H9 (cell line): ENCODE measurements around the gene BCAS1. TPM values are rescaled to one million over a fixed set of nuclear protein-coding genes. Genes with fewer than 3 reads are reported as not detected.
A peak's percentile ranks its signal among the peaks of the same experiment; 100 is the strongest.

ENCODE experiments used
- DNase-seq: peaks from one replicate; pipeline ENCODE4 v3.0.0-alpha.2; 2017
- H2AFZ ChIP-seq: one replicate; pipeline ENCODE4 v1.6.1; 2013; ENCODE audit warnings: mild to moderate bottlenecking, low read length, control low read depth, moderate library complexity
- H2AK5ac ChIP-seq: 2 replicates; pipeline ENCODE4 v1.6.1; 2013; ENCODE audit warnings: low read length, control low read depth, mixed read lengths; ENCODE audit not compliant: insufficient read length
- H2BK120ac ChIP-seq: one replicate; pipeline ENCODE4 v1.6.1; 2013; ENCODE audit warnings: low read depth, mild to moderate bottlenecking, low read length, control low read depth, inconsistent platforms; ENCODE audit not compliant: poor library complexity, severe bottlenecking
- H2BK12ac ChIP-seq: 2 replicates; pipeline ENCODE4 v1.6.1; 2013; ENCODE audit warnings: low read length, control low read depth, mixed read lengths, low read depth; ENCODE audit not compliant: insufficient read length
- H2BK15ac ChIP-seq: 2 replicates; pipeline ENCODE4 v1.6.1; 2013; ENCODE audit warnings: low read depth, low read length, control low read depth
- H2BK20ac ChIP-seq: one replicate; pipeline ENCODE4 v1.6.1; 2013; ENCODE audit warnings: low read depth, mild to moderate bottlenecking, low read length, control low read depth, inconsistent platforms; ENCODE audit not compliant: poor library complexity, severe bottlenecking
- H2BK5ac ChIP-seq: 2 replicates; pipeline ENCODE4 v1.6.1; 2013; ENCODE audit warnings: low read length, control low read depth, mixed read lengths; ENCODE audit not compliant: insufficient read length
- H3K14ac ChIP-seq: 2 replicates; pipeline ENCODE4 v1.6.1; 2013; ENCODE audit warnings: low read length, control low read depth; ENCODE audit not compliant: insufficient read depth
- H3K18ac ChIP-seq: 2 replicates; pipeline ENCODE4 v1.6.1; 2013; ENCODE audit warnings: low read depth, mild to moderate bottlenecking, mixed read lengths, low read length, control low read depth; ENCODE audit not compliant: insufficient read length
- H3K23ac ChIP-seq: 2 replicates; pipeline ENCODE4 v1.6.1; 2013; ENCODE audit warnings: low read length, control low read depth, mixed read lengths, low read depth; ENCODE audit not compliant: insufficient read length
- H3K23me2 ChIP-seq: 2 replicates; pipeline ENCODE4 v1.6.1; 2013; ENCODE audit warnings: low read depth, mild to moderate bottlenecking, mixed read lengths, low read length, control low read depth; ENCODE audit not compliant: insufficient read length, poor library complexity, severe bottlenecking
- H3K27ac ChIP-seq: 2 replicates; pipeline ENCODE4 v1.5.1; 2013; ENCODE audit warnings: low read length, control low read depth, mixed read lengths, low read depth; ENCODE audit not compliant: insufficient read length
- H3K27me3 ChIP-seq: 2 replicates; pipeline ENCODE4 v1.6.1; 2013; ENCODE audit warnings: low read length, control low read depth, inconsistent platforms; ENCODE audit not compliant: insufficient read depth
- H3K4ac ChIP-seq: 2 replicates; pipeline ENCODE4 v1.6.1; 2013; ENCODE audit warnings: low read depth, mild to moderate bottlenecking, control low read depth, inconsistent platforms, low read length, moderate library complexity
- H3K4me1 ChIP-seq: 2 replicates; pipeline ENCODE4 v1.6.1; 2013; ENCODE audit warnings: low read length, control low read depth, inconsistent platforms; ENCODE audit not compliant: insufficient read depth
- H3K4me2 ChIP-seq: 2 replicates; pipeline ENCODE4 v1.6.1; 2013; ENCODE audit warnings: low read length, control low read depth, mixed read lengths; ENCODE audit not compliant: insufficient read length, insufficient read depth
- H3K56ac ChIP-seq: 2 replicates; pipeline ENCODE4 v1.6.1; 2013; ENCODE audit warnings: low read depth, mild to moderate bottlenecking, mixed read lengths, low read length, control low read depth; ENCODE audit not compliant: insufficient read length
- H3K79me1 ChIP-seq: 2 replicates; pipeline ENCODE4 v1.6.1; 2013; ENCODE audit warnings: low read depth, mild to moderate bottlenecking, moderate library complexity, low read length, control low read depth, inconsistent platforms; ENCODE audit not compliant: insufficient read depth, poor library complexity, severe bottlenecking
- H3K79me2 ChIP-seq: 2 replicates; pipeline ENCODE4 v1.6.1; 2013; ENCODE audit warnings: low read length, control low read depth, inconsistent platforms; ENCODE audit not compliant: insufficient read depth
- H3K9ac ChIP-seq: 2 replicates; pipeline ENCODE4 v1.6.1; 2013; ENCODE audit warnings: low read length, control low read depth, mixed read lengths; ENCODE audit not compliant: insufficient read length; ENCODE audit errors: extremely low read depth
- H3K9me3 ChIP-seq: one replicate; pipeline ENCODE4 v1.6.1; 2013; ENCODE audit warnings: low read depth, low read length, inconsistent platforms; ENCODE audit not compliant: control insufficient read depth
- H3T11ph ChIP-seq: one replicate; pipeline ENCODE4 v1.6.1; 2013; ENCODE audit warnings: mild to moderate bottlenecking, low read length, control low read depth, inconsistent platforms
- H4K20me1 ChIP-seq: one replicate; pipeline ENCODE4 v1.6.1; 2013; ENCODE audit not compliant: control insufficient read depth, insufficient read length, insufficient read depth
- H4K5ac ChIP-seq: 2 replicates; pipeline ENCODE4 v1.6.1; 2013; ENCODE audit warnings: low read depth, mild to moderate bottlenecking, mixed read lengths, low read length, control low read depth; ENCODE audit not compliant: insufficient read length
- H4K8ac ChIP-seq: replicated peaks from 2 replicates; pipeline ENCODE4 v1.6.1; 2013; ENCODE audit warnings: low read length, control low read depth, mixed read lengths, low read depth; ENCODE audit not compliant: insufficient read length
- H4K91ac ChIP-seq: 2 replicates; pipeline ENCODE4 v1.6.1; 2013; ENCODE audit warnings: low read depth, mild to moderate bottlenecking, moderate library complexity, mixed read lengths, low read length, control low read depth; ENCODE audit not compliant: insufficient read length
- H3K27ac Mint-ChIP-seq, 3 experiments: 2 replicates in 2 of 3; 3 replicates in 1 of 3; pipeline ENCODE4 v1.8.0; 2020 to 2021; ENCODE audit warnings: mixed read lengths in 3 of 3, mild to moderate bottlenecking in 1 of 3, moderate library complexity in 1 of 3
- H3K27me3 Mint-ChIP-seq: 2 replicates; pipeline ENCODE4 v1.8.0; 2021; ENCODE audit warnings: low read depth, mild to moderate bottlenecking, moderate library complexity, mixed read lengths
- H3K36me3 Mint-ChIP-seq, 3 experiments: 2 replicates in 2 of 3; 3 replicates in 1 of 3; pipeline ENCODE4 v1.8.0; 2020 to 2021; ENCODE audit warnings: low read depth in 3 of 3, mixed read lengths in 3 of 3; ENCODE audit not compliant: insufficient read depth in 1 of 3
- H3K4me1 Mint-ChIP-seq, 2 experiments: 2 replicates each; pipeline ENCODE4 v1.8.0; 2020; ENCODE audit warnings: mixed read lengths in 2 of 2
- H3K4me3 Mint-ChIP-seq, 2 experiments: 2 replicates in 1 of 2; 3 replicates in 1 of 2; pipeline ENCODE4 v1.8.0; 2020 to 2021; ENCODE audit warnings: mild to moderate bottlenecking in 2 of 2, mixed read lengths in 2 of 2, moderate library complexity in 1 of 2
- H3K9me3 Mint-ChIP-seq, 2 experiments: 2 replicates in 1 of 2; 3 replicates in 1 of 2; pipeline ENCODE4 v1.8.0; 2020; ENCODE audit warnings: mild to moderate bottlenecking in 2 of 2, mixed read lengths in 2 of 2, moderate library complexity in 1 of 2
- CTCF ChIP-seq: fragments of 200-600 bp; sonication (generic); conservative IDR thresholded peaks from 3 replicates; pipeline ENCODE4 v1.8.0; 2021; ENCODE audit warnings: antibody characterized with exemption, mild to moderate bottlenecking
- WGBS: extraction: QIAGEN DNeasy Blood & Tissue Kit; methylation state at CpG from one replicate; pipeline ENCODE4 v1.1.7; 2013; ENCODE audit warnings: missing lambda C conversion rate, low lambda C conversion rate, mixed read lengths; ENCODE audit not compliant: insufficient read length; ENCODE audit errors: extremely low coverage; 5-methylcytosine and 5-hydroxymethylcytosine counted together
- total RNA-seq: library from RNA; stranded (reverse); gene quantifications from 2 replicates; pipeline ENCODE4 v1.2.1, GENCODE V29; 2021

The BCAS1 gene
- total RNA-seq, 1 experiment from 2014 or later, result 0.15 TPM

- Mint-ChIP-seq H3K36me3 (no peaks in the 10 kb centered on the region), H3K27ac (no peak overlapping the region), H3K27me3 (no peaks in the 10 kb centered on the region; the same call in 1 of the 2 replicates), H3K9me3 (no peaks in the 10 kb centered on the region; a peak in 1 of 5 replicates), H3K4me1 (peaks cover 9% of the 10 kb centered on the region in 2 experiments), H3K4me3 (no peak overlapping the region)
- H3K9ac ChIP-seq, result no peak overlapping the region
- no CpG with 5 or more reads among the region's 15 CpGs for WGBS
- TF ChIP-seq CTCF, result no peak
- no peak overlapping the region for H4K5ac ChIP-seq
- H3K27me3 ChIP-seq, result no peaks in the 10 kb centered on the region
- no peak for DNase-seq
- H3K4me1 ChIP-seq, result no peaks in the 10 kb centered on the region
- no peak overlapping the region for H3K27ac ChIP-seq
- H4K20me1 ChIP-seq, result no peaks in the 10 kb centered on the region
- 0 out of 2 replicates have a peak overlapping the region, but pooled peaks have one; percentile 29 for H3K14ac ChIP-seq
- no peak overlapping the region for H3K4ac ChIP-seq
- H3K23me2 ChIP-seq, result no peaks in the 10 kb centered on the region
- no peak overlapping the region for H2AK5ac ChIP-seq
- no peak overlapping the region for H2AFZ ChIP-seq
- no peak overlapping the region for H2BK120ac ChIP-seq
- no peaks in the 10 kb centered on the region for H3K79me1 ChIP-seq
- no peak overlapping the region for H3K18ac ChIP-seq
- H2BK12ac ChIP-seq, result no peak overlapping the region
- H3K4me2 ChIP-seq, result no peak overlapping the region
- no peak overlapping the region for H2BK15ac ChIP-seq
- H2BK20ac ChIP-seq, result no peak overlapping the region
- H3K9me3 ChIP-seq, result no peaks in the 10 kb centered on the region
- H3K23ac ChIP-seq, result no peak overlapping the region
- H3K79me2 ChIP-seq, result no peaks in the 10 kb centered on the region
- no peak overlapping the region for H3T11ph ChIP-seq
- no peak overlapping the region for H4K91ac ChIP-seq
- H3K56ac ChIP-seq, result no peak overlapping the region
- no peak overlapping the region for H4K8ac ChIP-seq
- no peak overlapping the region for H2BK5ac ChIP-seq
These were observed 44.9 kb upstream of the BCAS1 start for GRCh38 chr20:54115172-54115854.
